Testis (tissue), 2 donors: ENCODE measurements around the gene PSG6.
"Not testable (repeated sequence)": the region's sequence is repeated elsewhere in the genome, so short reads cannot be mapped to it uniquely, and the experiment has no call there.

ENCODE experiments used
- POLR2A ChIP-seq: fragments of 450-650 bp; IDR thresholded peaks from one replicate; pipeline ENCODE4 v1.6.1; 2017; ENCODE audit warnings: antibody characterized with exemption, mild to moderate bottlenecking, moderate library complexity
- TF ChIP-seq, protein P1 (sequence below), 3 experiments: fragments of 450-650 bp in 2 of 3; fragments of 200-600 bp in 1 of 3; sonication (generic) in 1 of 3; IDR thresholded peaks; one replicate each; pipeline ENCODE4 v1.5.1; 2016 to 2019; ENCODE audit warnings: antibody characterized with exemption in 3 of 3, mild to moderate bottlenecking in 2 of 3, moderate library complexity in 1 of 3

GRCh38 chr19:42875881-42876280 lies 41.8 kb downstream of the PSG6 start:
- TF ChIP-seq, protein P1, sequence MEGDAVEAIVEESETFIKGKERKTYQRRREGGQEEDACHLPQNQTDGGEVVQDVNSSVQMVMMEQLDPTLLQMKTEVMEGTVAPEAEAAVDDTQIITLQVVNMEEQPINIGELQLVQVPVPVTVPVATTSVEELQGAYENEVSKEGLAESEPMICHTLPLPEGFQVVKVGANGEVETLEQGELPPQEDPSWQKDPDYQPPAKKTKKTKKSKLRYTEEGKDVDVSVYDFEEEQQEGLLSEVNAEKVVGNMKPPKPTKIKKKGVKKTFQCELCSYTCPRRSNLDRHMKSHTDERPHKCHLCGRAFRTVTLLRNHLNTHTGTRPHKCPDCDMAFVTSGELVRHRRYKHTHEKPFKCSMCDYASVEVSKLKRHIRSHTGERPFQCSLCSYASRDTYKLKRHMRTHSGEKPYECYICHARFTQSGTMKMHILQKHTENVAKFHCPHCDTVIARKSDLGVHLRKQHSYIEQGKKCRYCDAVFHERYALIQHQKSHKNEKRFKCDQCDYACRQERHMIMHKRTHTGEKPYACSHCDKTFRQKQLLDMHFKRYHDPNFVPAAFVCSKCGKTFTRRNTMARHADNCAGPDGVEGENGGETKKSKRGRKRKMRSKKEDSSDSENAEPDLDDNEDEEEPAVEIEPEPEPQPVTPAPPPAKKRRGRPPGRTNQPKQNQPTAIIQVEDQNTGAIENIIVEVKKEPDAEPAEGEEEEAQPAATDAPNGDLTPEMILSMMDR (IDR thresholded peaks at IDR 0.05) = not testable (repeated sequence)
- not testable (repeated sequence) for TF ChIP-seq POLR2A
